K562 (cell line): ENCODE data around the gene PPP1R13L. TPM values are rescaled to one million over a fixed set of nuclear protein-coding genes. Genes with fewer than 3 reads are reported as not detected.

Experiments
- HDAC1 ChIP-seq, 2 experiments: fragments of 450-650 bp; IDR thresholded peaks; 2 replicates each; pipeline ENCODE4 v1.6.1; 2016 to 2017; ENCODE audit warnings: inconsistent platforms in 1 of 2, mild to moderate bottlenecking in 1 of 2, moderate library complexity in 1 of 2
- HNRNPH1 ChIP-seq: fragments of 200-400 bp; formaldehyde crosslinking; optimal IDR thresholded peaks from 2 replicates; pipeline ENCODE3; 2017; ENCODE audit warnings: low read depth, mild to moderate bottlenecking, low read length, moderate library complexity
- HNRNPL ChIP-seq: fragments of 200-400 bp; formaldehyde crosslinking; IDR thresholded peaks from 2 replicates; pipeline ENCODE4 v1.6.1; 2017; ENCODE audit warnings: low read depth, mild to moderate bottlenecking, low read length
- MTA1 ChIP-seq: fragments of 450-650 bp; IDR thresholded peaks from 2 replicates; pipeline ENCODE4 v1.6.1; 2017; ENCODE audit warnings: borderline replicate concordance
- MYBL2 ChIP-seq, 2 experiments: fragments of 450-650 bp in 1 of 2; sonication (generic) in 1 of 2; formaldehyde crosslinking in 1 of 2; IDR thresholded peaks; 2 replicates each; pipeline versions ENCODE4 v1.6.1 to v1.8.1; 2017 to 2022; ENCODE audit warnings: borderline replicate concordance in 1 of 2, inconsistent platforms in 1 of 2, low read depth in 1 of 2, mild to moderate bottlenecking in 1 of 2, missing genetic modification reagents in 1 of 2, moderate library complexity in 1 of 2
- NFYB ChIP-seq: IDR thresholded peaks from 2 replicates; pipeline ENCODE4 v1.6.1; 2011; ENCODE audit warnings: mild to moderate bottlenecking, moderate library complexity; ENCODE audit not compliant: insufficient read length; ENCODE audit errors: extremely low read depth
- PRPF4 ChIP-seq: fragments of 200-400 bp; formaldehyde crosslinking; IDR thresholded peaks from one replicate; pipeline ENCODE4 v1.6.1; 2017; ENCODE audit warnings: low read length, low read depth, mild to moderate bottlenecking; ENCODE audit not compliant: insufficient read depth, poor library complexity, severe bottlenecking
- RUNX1 ChIP-seq: sonication (generic); IDR thresholded peaks from 2 replicates; pipeline ENCODE4 v1.6.1; 2016; ENCODE audit warnings: antibody characterized with exemption, low read depth
- SMARCB1 ChIP-seq: IDR thresholded peaks from 2 replicates; pipeline ENCODE4 v1.6.1; 2011; ENCODE audit warnings: improper control_type of control experiment, low read depth; ENCODE audit not compliant: insufficient read length
- SMARCC2 ChIP-seq: fragments of 450-650 bp; IDR thresholded peaks from 2 replicates; pipeline ENCODE4 v1.6.1; 2017; ENCODE audit warnings: antibody characterized with exemption, moderate library complexity, mild to moderate bottlenecking, low read depth
- SMC3 ChIP-seq: conservative IDR thresholded peaks from 2 replicates; pipeline ENCODE4 v1.6.1; 2011; ENCODE audit warnings: low read depth, low read length, improper control_type of control experiment; ENCODE audit not compliant: insufficient read depth
- ZBTB7A ChIP-seq: IDR thresholded peaks from 2 replicates; pipeline ENCODE4 v1.6.1; 2011; ENCODE audit warnings: low read depth, mild to moderate bottlenecking, low read length, moderate library complexity, borderline replicate concordance; ENCODE audit not compliant: control insufficient read depth
- ZNF518B ChIP-seq: fragments of 250-450 bp; sonication (Bioruptor Pico); IDR thresholded peaks from 2 replicates; pipeline ENCODE4 v1.5.0; 2021; ENCODE audit warnings: mild to moderate bottlenecking, moderate library complexity
- polyA plus RNA-seq, 8 experiments: library from polyadenylated mRNA; depleted of rRNA in 4 of 8; stranded (reverse) in 5 of 8; unstranded in 3 of 8; fragments of >200 nt; fragmentation: Nextera tagmentation in 2 of 8; fragmentation: Illumina TruSeq in 1 of 8; extraction: Ambion mirVana in 2 of 8; extraction: Trizol in 1 of 8; gene quantifications; 2 replicates each; pipeline versions ENCODE4 v1.2.1 to v1.2.3, GENCODE V29; 2011 to 2014; ENCODE audit warnings: inconsistent platforms in 1 of 8, missing spikeins in 1 of 8
- total RNA-seq, 7 experiments: library from RNA; depleted of rRNA in 6 of 7; stranded (reverse); fragments of >200 nt in 6 of 7; fragmentation: Illumina TruSeq in 2 of 7; extraction: Trizol in 2 of 7; gene quantifications; 2 replicates each; pipeline versions ENCODE4 v1.2.1 to v1.2.3, GENCODE V29; 2011 to 2021; ENCODE audit warnings: low replicate concordance in 1 of 7
- TF ChIP-seq, protein P1 (sequence below), 2 experiments: fragments of 450-650 bp in 1 of 2; IDR thresholded peaks; 2 replicates each; pipeline ENCODE4 v1.6.1; 2011 to 2017; ENCODE audit warnings: low read depth in 2 of 2, antibody characterized with exemption in 1 of 2, borderline replicate concordance in 1 of 2, low read length in 1 of 2, mild to moderate bottlenecking in 1 of 2, mixed read lengths in 1 of 2; ENCODE audit not compliant: control insufficient read depth in 1 of 2
- TF ChIP-seq, protein P2 (sequence below): fragments of 450-650 bp; IDR thresholded peaks from 2 replicates; pipeline ENCODE4 v1.6.1; 2017; ENCODE audit warnings: antibody characterized with exemption

Gene PPP1R13L
- total and polyA plus RNA-seq, 9 of the 15 experiments (the other 6 are each of a cell fraction or from before 2014, with no cell fraction given) = 0.32 to 6.7 (median 2.0) TPM

- TF ChIP-seq, protein P1, sequence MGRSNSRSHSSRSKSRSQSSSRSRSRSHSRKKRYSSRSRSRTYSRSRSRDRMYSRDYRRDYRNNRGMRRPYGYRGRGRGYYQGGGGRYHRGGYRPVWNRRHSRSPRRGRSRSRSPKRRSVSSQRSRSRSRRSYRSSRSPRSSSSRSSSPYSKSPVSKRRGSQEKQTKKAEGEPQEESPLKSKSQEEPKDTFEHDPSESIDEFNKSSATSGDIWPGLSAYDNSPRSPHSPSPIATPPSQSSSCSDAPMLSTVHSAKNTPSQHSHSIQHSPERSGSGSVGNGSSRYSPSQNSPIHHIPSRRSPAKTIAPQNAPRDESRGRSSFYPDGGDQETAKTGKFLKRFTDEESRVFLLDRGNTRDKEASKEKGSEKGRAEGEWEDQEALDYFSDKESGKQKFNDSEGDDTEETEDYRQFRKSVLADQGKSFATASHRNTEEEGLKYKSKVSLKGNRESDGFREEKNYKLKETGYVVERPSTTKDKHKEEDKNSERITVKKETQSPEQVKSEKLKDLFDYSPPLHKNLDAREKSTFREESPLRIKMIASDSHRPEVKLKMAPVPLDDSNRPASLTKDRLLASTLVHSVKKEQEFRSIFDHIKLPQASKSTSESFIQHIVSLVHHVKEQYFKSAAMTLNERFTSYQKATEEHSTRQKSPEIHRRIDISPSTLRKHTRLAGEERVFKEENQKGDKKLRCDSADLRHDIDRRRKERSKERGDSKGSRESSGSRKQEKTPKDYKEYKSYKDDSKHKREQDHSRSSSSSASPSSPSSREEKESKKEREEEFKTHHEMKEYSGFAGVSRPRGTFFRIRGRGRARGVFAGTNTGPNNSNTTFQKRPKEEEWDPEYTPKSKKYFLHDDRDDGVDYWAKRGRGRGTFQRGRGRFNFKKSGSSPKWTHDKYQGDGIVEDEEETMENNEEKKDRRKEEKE (IDR thresholded peaks at IDR 0.05; ENCODE audit: borderline replicate concordance in 1 of 2, control insufficient read depth in 1 of 2, low read depth in 2 of 2, low read length in 1 of 2) = no peak
- no peak for TF ChIP-seq RUNX1
- TF ChIP-seq PRPF4 = no peak
- TF ChIP-seq ZNF518B (CRISPR knock-in tag) = no peak
- TF ChIP-seq HNRNPH1 = no peak
- TF ChIP-seq SMC3 = no peak
- TF ChIP-seq HDAC1 (IDR thresholded peaks at IDR 0.05) = no peak; a peak in 2 of 4 replicates
- 0 out of 2 replicates have a peak, but pooled peaks have one; percentile 26 for TF ChIP-seq SMARCC2
- TF ChIP-seq, protein P2, sequence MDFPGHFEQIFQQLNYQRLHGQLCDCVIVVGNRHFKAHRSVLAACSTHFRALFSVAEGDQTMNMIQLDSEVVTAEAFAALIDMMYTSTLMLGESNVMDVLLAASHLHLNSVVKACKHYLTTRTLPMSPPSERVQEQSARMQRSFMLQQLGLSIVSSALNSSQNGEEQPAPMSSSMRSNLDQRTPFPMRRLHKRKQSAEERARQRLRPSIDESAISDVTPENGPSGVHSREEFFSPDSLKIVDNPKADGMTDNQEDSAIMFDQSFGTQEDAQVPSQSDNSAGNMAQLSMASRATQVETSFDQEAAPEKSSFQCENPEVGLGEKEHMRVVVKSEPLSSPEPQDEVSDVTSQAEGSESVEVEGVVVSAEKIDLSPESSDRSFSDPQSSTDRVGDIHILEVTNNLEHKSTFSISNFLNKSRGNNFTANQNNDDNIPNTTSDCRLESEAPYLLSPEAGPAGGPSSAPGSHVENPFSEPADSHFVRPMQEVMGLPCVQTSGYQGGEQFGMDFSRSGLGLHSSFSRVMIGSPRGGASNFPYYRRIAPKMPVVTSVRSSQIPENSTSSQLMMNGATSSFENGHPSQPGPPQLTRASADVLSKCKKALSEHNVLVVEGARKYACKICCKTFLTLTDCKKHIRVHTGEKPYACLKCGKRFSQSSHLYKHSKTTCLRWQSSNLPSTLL = 0 out of 2 replicates have a peak, but pooled peaks have one; percentile 26
- TF ChIP-seq NFYB = no peak
- TF ChIP-seq ZBTB7A = peak; percentile 92
- TF ChIP-seq SMARCB1 = peak; percentile 71
- peak; percentile 51; the same call in 1 of the 2 replicates for TF ChIP-seq MTA1
- TF ChIP-seq HNRNPL = peak; percentile 5; the same call in 1 of the 2 replicates
- TF ChIP-seq MYBL2 (IDR thresholded peaks at IDR 0.05; ENCODE audit: low read depth) = no peak
- TF ChIP-seq MYBL2 (CRISPR knock-in tag; IDR thresholded peaks at IDR 0.05; ENCODE audit: borderline replicate concordance) = no peak
Observed at GRCh38 chr19:45442778-45443461, 38.1 kb upstream of the PPP1R13L start (continued).
